ENCODE measurements around the gene SSH3. TPM values are rescaled to one million over a fixed set of nuclear protein-coding genes. Genes with fewer than 3 reads are reported as not detected.

SSH3 gene
- total RNA-seq, 1 experiment from 2014 or later: 89.6 TPM

DNA sequence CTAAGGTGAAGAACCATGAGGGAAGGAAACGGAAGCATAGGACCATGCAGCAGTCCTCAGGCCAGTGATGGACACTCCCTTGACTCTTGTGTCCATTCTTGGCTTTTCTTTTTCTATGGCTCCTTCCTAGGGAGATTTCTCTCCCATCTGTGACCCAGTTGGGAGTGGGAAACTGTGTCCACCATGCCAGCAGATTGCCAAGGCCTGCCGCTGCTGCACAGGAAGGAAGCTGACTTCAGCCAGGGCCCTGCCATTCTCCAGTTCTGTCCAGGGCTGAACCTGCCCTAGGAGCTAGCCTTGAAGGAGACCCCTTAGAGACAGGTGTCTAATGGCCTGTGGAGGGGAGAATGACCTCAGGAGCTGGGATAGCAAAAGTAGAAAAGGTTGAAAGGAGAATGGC lies 17.4 kb downstream of the SSH3 start:
- intact Hi-C loops (cut with micrococcal nuclease; ENCODE audit: unreplicated experiment): no loop called here
- H3K9me3 ChIP-seq: no peaks in the 10 kb centered on the region
- TF ChIP-seq, protein P1, sequence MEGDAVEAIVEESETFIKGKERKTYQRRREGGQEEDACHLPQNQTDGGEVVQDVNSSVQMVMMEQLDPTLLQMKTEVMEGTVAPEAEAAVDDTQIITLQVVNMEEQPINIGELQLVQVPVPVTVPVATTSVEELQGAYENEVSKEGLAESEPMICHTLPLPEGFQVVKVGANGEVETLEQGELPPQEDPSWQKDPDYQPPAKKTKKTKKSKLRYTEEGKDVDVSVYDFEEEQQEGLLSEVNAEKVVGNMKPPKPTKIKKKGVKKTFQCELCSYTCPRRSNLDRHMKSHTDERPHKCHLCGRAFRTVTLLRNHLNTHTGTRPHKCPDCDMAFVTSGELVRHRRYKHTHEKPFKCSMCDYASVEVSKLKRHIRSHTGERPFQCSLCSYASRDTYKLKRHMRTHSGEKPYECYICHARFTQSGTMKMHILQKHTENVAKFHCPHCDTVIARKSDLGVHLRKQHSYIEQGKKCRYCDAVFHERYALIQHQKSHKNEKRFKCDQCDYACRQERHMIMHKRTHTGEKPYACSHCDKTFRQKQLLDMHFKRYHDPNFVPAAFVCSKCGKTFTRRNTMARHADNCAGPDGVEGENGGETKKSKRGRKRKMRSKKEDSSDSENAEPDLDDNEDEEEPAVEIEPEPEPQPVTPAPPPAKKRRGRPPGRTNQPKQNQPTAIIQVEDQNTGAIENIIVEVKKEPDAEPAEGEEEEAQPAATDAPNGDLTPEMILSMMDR (IDR thresholded peaks at IDR 0.05; ENCODE audit: insufficient read depth in 1 of 2, low read depth in 1 of 2, low read length in 1 of 2, severe bottlenecking in 1 of 2, unreplicated experiment in 1 of 2): no peak
- Mint-ChIP-seq H3K4me1 (ENCODE audit: low read depth, unreplicated experiment) (no peaks in the 10 kb centered on the region), H3K9me3 (ENCODE audit: unreplicated experiment) (no peaks in the 10 kb centered on the region), H3K4me3 (ENCODE audit: unreplicated experiment) (no peak overlapping the region), H3K36me3 (ENCODE audit: insufficient read depth, unreplicated experiment) (peaks cover 14% of the 10 kb centered on the region), H3K27me3 (ENCODE audit: insufficient read depth, unreplicated experiment) (no peaks in the 10 kb centered on the region), H3K27ac (ENCODE audit: unreplicated experiment) (no peak overlapping the region)
- no peak overlapping the region for H3K4me3 ChIP-seq (ENCODE audit: low read depth, low read length)
- ChIA-PET CTCF (interaction anchor here (0.6 to 0.9 kb wide), 3 partner anchors 53 to 66 kb away, joined by 3 to 5 read pairs (median 4); partner anchors contain the start of gene CLCF1), POLR2A (interaction anchor here (1.3 kb wide), 1 partner anchor 17 kb away, joined by 4 read pairs; the partner anchor contains the start of gene SSH3)
- DNase-seq: no peak
- BruUV-seq (replicated peaks): no TSS peak
- no peaks in the 10 kb centered on the region for H3K27me3 ChIP-seq (replicated peaks; ENCODE audit: control insufficient read depth, insufficient read depth, low read length)
- H3K36me3 ChIP-seq (ENCODE audit: control insufficient read depth, insufficient read depth, low read length): no peaks in the 10 kb centered on the region
- H3K4me1 ChIP-seq: peaks cover 9% of the 10 kb centered on the region; the same call in 1 of the 2 replicates

DNA sequence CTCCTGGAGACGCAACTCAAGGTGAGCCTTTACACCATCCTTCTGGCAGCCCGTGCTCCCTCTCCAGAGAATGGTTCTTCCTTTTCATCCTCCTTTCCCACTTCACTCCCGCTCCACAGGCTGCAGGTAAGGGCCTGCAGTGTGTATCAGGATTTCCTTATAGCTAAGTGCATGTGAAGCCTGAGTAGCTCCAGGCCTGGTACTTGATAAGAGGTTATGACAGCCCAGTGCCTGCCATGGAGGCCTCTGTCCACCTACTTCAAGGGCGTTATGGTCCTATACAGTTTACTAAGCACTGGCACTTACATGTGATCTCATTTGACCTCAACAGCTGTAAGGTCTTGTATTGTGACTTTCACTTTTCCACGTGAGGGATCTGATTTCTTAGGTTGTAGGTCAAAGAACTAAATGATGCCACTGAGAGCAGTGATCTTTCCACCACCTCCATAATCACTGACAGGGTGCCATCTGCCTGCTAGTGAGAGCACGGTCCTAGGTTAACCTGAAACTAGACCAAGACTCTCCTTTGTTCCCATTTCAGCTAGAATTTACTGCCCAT lies 18.1 kb downstream of the SSH3 start:
- TF ChIP-seq, protein P1 (IDR thresholded peaks at IDR 0.05; ENCODE audit: insufficient read depth in 1 of 2, low read depth in 1 of 2, low read length in 1 of 2, severe bottlenecking in 1 of 2, unreplicated experiment in 1 of 2): no peak
- Mint-ChIP-seq H3K36me3 (ENCODE audit: insufficient read depth, unreplicated experiment) (peaks cover 14% of the 10 kb centered on the region), H3K4me1 (ENCODE audit: low read depth, unreplicated experiment) (no peaks in the 10 kb centered on the region), H3K27ac (ENCODE audit: unreplicated experiment) (no peak overlapping the region), H3K27me3 (ENCODE audit: insufficient read depth, unreplicated experiment) (no peaks in the 10 kb centered on the region), H3K9me3 (ENCODE audit: unreplicated experiment) (no peaks in the 10 kb centered on the region), H3K4me3 (ENCODE audit: unreplicated experiment) (no peak overlapping the region)
- no peaks in the 10 kb centered on the region for H3K27me3 ChIP-seq (replicated peaks; ENCODE audit: control insufficient read depth, insufficient read depth, low read length)
- intact Hi-C loops (cut with micrococcal nuclease; ENCODE audit: unreplicated experiment): no loop called here
- H3K36me3 ChIP-seq (ENCODE audit: control insufficient read depth, insufficient read depth, low read length): no peaks in the 10 kb centered on the region
- H3K9me3 ChIP-seq: no peaks in the 10 kb centered on the region
- no peak overlapping the region for H3K4me3 ChIP-seq (ENCODE audit: low read depth, low read length)
- DNase-seq: no peak
- CTCF ChIA-PET: interaction anchor here (0.6 to 1.5 kb wide), 3 partner anchors 25 to 65 kb away, joined by 4 read pairs; no protein-coding TSS in a partner anchor
- POLR2A ChIA-PET: interaction anchor here (1.3 kb wide), 1 partner anchor 18 kb away, joined by 4 read pairs; the partner anchor contains the start of gene SSH3
- peaks cover 6% of the 10 kb centered on the region; the same call in 1 of the 2 replicates for H3K4me1 ChIP-seq
- BruUV-seq (replicated peaks): no TSS peak

DNA sequence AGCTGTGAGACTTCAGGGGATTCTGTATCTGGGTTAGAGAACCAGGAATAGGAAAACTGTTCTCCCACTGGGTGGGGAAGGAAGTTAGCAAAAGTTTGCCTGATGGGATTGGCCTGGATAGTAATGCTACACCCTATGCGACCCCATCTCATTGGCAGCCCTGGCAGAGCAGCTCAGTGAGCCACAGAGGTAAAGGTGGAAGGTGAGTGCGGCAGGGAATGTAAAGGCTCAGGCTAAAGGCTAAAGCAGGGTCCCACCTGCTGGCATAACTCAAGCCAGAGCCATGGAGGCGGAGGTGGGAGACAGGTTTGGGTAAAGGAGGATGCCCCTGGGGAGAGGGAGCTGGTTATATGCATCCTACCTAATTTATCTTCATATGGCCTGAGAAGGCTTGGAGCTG lies 18.7 kb downstream of the SSH3 start:
- intact Hi-C loops (cut with micrococcal nuclease; ENCODE audit: unreplicated experiment): no loop called here
- H3K4me3 Mint-ChIP-seq (ENCODE audit: unreplicated experiment): no peak overlapping the region
- H3K9me3 Mint-ChIP-seq (ENCODE audit: unreplicated experiment): no peaks in the 10 kb centered on the region
- peaks cover 14% of the 10 kb centered on the region for H3K36me3 Mint-ChIP-seq (ENCODE audit: insufficient read depth, unreplicated experiment)
- H3K27me3 ChIP-seq (replicated peaks; ENCODE audit: control insufficient read depth, insufficient read depth, low read length): no peaks in the 10 kb centered on the region
- H3K4me1 Mint-ChIP-seq (ENCODE audit: low read depth, unreplicated experiment): no peaks in the 10 kb centered on the region
- H3K36me3 ChIP-seq (ENCODE audit: control insufficient read depth, insufficient read depth, low read length): no peaks in the 10 kb centered on the region
- 0 out of 2 replicates have a peak, but pooled peaks cover 4% of the 10 kb centered on the region for H3K4me1 ChIP-seq
- TF ChIP-seq, protein P1 (IDR thresholded peaks at IDR 0.05; ENCODE audit: insufficient read depth in 1 of 2, low read depth in 1 of 2, low read length in 1 of 2, severe bottlenecking in 1 of 2, unreplicated experiment in 1 of 2): no peak
- no peak for DNase-seq
- BruUV-seq (replicated peaks): no TSS peak
- POLR2A ChIA-PET: no interaction called here
- no peaks in the 10 kb centered on the region for H3K9me3 ChIP-seq
- CTCF ChIA-PET: interaction anchor here (0.8 to 1.5 kb wide), 4 partner anchors 24 to 60 kb away, joined by 4 read pairs; no protein-coding TSS in a partner anchor
- no peak overlapping the region for H3K4me3 ChIP-seq (ENCODE audit: low read depth, low read length)
- H3K27ac Mint-ChIP-seq (ENCODE audit: unreplicated experiment): no peak overlapping the region
- no peaks in the 10 kb centered on the region for H3K27me3 Mint-ChIP-seq (ENCODE audit: insufficient read depth, unreplicated experiment)
